HG03342 (cell line): ENCODE measurements around the gene NLGN4X.

Source experiments
- ATAC-seq: cut with Tn5 transposase; IDR thresholded peaks from one replicate; pipeline ENCODE4 v1.9.1; 2021; ENCODE audit warnings: mild to moderate bottlenecking, moderate library complexity; ENCODE audit not compliant: unreplicated experiment

NLGN4X gene

GRCh38 chrX:6159468-6159867, 69.2 kb downstream of the NLGN4X start:
- ATAC-seq, result no peak

GRCh38 chrX:6151971-6152370, 76.7 kb downstream of the NLGN4X start:
- ATAC-seq, result no peak

- ATAC-seq, result no peak
Measured at GRCh38 chrX:6149060-6149872, 79.4 kb downstream of the NLGN4X start.

- no peak for ATAC-seq
Measured at GRCh38 chrX:6134255-6134654, 94.4 kb downstream of the NLGN4X start.

GRCh38 chrX:6132970-6133369, 95.7 kb downstream of the NLGN4X start:
- ATAC-seq, result no peak

GRCh38 chrX:6131287-6131686, 97.4 kb downstream of the NLGN4X start:
- no peak for ATAC-seq

GRCh38 chrX:6129195-6129594, 99.5 kb downstream of the NLGN4X start:
- ATAC-seq, result no peak

GRCh38 chrX:6120329-6120728, 108.3 kb downstream of the NLGN4X start:
- ATAC-seq, result no peak

GRCh38 chrX:6095469-6095868, 133.2 kb downstream of the NLGN4X start:
- ATAC-seq, result peak; percentile 85

GRCh38 chrX:6074532-6074931, 154.1 kb downstream of the NLGN4X start:
- no peak for ATAC-seq

- no peak for ATAC-seq
Measured at GRCh38 chrX:6071731-6072130, 156.9 kb downstream of the NLGN4X start.

GRCh38 chrX:6067600-6067999, 161.1 kb downstream of the NLGN4X start:
- no peak for ATAC-seq

GRCh38 chrX:6053141-6053540, 175.5 kb downstream of the NLGN4X start:
- no peak for ATAC-seq

GRCh38 chrX:6052111-6052745, 176.4 kb downstream of the NLGN4X start:
- ATAC-seq, result no peak

GRCh38 chrX:6049132-6049531, 179.5 kb downstream of the NLGN4X start:
- ATAC-seq, result no peak

GRCh38 chrX:6041630-6042029, 187.0 kb downstream of the NLGN4X start:
- no peak for ATAC-seq

- no peak for ATAC-seq
Measured at GRCh38 chrX:6029014-6029413, 199.7 kb downstream of the NLGN4X start.

GRCh38 chrX:6026980-6027379, 201.7 kb downstream of the NLGN4X start:
- ATAC-seq, result no peak

- no peak for ATAC-seq
Measured at GRCh38 chrX:6026429-6026828, 202.2 kb downstream of the NLGN4X start.

GRCh38 chrX:6024204-6024603, 204.5 kb downstream of the NLGN4X start:
- ATAC-seq, result no peak

GRCh38 chrX:6021316-6022091, 207.2 kb downstream of the NLGN4X start:
- ATAC-seq, result peak; percentile 86

- ATAC-seq, result no peak
Measured at GRCh38 chrX:6019076-6019475, 209.6 kb downstream of the NLGN4X start.
